Suprapubic skin (tissue), 4 donors: Measurements from ENCODE around the gene CMTM3.

Experiments used
- EP300 ChIP-seq: sonication (generic); formaldehyde crosslinking; IDR thresholded peaks from one replicate; pipeline ENCODE4 v1.6.1; 2017; ENCODE audit warnings: antibody characterized with exemption
- POLR2A ChIP-seq, 2 donors: fragments of 450-650 bp; IDR thresholded peaks; one replicate each; pipeline ENCODE4 v1.6.1; 2017; ENCODE audit warnings: antibody characterized with exemption in 2 of 2, mild to moderate bottlenecking in 2 of 2, moderate library complexity in 2 of 2
- POLR2AphosphoS5 ChIP-seq, 3 donors: sonication (generic); formaldehyde crosslinking; IDR thresholded peaks; one replicate each; pipeline ENCODE4 v1.6.1; 2017; ENCODE audit warnings: antibody characterized with exemption in 3 of 3
- TF ChIP-seq, protein P1 (sequence below), 2 donors: fragments of 200-600 bp in 1 of 2; fragments of 450-650 bp in 1 of 2; sonication (generic) in 1 of 2; IDR thresholded peaks; one replicate each; pipeline ENCODE4 v1.5.1; 2016 to 2019; ENCODE audit warnings: antibody characterized with exemption in 2 of 2, mild to moderate bottlenecking in 1 of 2, moderate library complexity in 1 of 2

- TF ChIP-seq, protein P1, sequence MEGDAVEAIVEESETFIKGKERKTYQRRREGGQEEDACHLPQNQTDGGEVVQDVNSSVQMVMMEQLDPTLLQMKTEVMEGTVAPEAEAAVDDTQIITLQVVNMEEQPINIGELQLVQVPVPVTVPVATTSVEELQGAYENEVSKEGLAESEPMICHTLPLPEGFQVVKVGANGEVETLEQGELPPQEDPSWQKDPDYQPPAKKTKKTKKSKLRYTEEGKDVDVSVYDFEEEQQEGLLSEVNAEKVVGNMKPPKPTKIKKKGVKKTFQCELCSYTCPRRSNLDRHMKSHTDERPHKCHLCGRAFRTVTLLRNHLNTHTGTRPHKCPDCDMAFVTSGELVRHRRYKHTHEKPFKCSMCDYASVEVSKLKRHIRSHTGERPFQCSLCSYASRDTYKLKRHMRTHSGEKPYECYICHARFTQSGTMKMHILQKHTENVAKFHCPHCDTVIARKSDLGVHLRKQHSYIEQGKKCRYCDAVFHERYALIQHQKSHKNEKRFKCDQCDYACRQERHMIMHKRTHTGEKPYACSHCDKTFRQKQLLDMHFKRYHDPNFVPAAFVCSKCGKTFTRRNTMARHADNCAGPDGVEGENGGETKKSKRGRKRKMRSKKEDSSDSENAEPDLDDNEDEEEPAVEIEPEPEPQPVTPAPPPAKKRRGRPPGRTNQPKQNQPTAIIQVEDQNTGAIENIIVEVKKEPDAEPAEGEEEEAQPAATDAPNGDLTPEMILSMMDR (IDR thresholded peaks at IDR 0.05), result peak; percentile 40 to 42
- TF ChIP-seq POLR2AphosphoS5 (IDR thresholded peaks at IDR 0.05) (no peak), POLR2A (IDR thresholded peaks at IDR 0.05) (no peak), EP300 (no peak)
These were observed 15.4 kb upstream of the CMTM3 start for GRCh38 chr16:66588981-66589713.
